ENCODE measurements around the gene OGA. TPM values are rescaled to one million over a fixed set of nuclear protein-coding genes. Genes with fewer than 3 reads are reported as not detected.
A peak's percentile ranks its signal among the peaks of the same experiment; 100 is the strongest.

The OGA gene
- total RNA-seq, 3 donors from 2014 or later (not counting 1 experiment from before 2014, with no cell fraction given), result 427 to 488 (median 481) TPM

DNA sequence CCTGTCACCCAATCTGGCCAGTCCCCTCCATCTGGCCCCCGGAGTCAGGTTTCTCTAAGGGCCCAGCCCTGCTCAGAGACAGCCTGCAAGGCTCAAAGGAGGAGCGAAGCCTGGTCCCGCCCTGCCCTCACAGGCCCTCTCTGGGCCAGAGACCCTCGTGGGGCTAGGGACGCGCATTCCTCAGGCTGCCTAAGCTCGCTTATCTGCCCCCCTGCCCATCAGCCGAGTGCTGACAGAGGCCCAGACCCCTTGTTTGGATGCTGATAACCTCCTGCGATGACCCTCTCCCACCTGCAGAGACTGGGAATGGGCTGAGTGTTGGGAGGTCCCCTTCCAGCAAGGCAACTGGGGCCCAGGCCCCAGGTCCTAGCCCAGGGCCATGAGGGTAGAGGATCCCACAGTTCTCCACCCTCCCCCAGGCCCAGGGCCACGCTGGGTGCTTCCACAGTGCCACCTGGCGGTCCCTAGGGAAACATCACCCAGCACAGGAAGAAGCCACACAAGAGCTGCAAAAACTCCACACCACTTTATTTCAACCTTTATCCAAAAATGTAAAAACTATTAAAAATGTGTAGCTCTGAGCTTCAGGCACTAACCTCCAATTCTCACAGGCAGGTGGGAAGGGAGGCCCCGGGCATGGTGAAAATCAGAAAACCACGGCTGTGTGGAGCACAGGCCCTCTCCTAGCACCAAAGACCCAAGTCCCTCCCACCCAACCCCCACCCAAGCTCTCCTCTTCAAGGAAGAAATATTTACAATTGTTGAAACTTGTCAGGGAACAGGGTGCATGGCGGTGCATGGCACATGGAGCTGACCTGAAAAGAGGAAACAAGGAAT is 37.2 kb downstream of the OGA start:
- H3K4me3 Mint-ChIP-seq, result peak overlapping the region; percentile 68
- TF ChIP-seq, protein P1, sequence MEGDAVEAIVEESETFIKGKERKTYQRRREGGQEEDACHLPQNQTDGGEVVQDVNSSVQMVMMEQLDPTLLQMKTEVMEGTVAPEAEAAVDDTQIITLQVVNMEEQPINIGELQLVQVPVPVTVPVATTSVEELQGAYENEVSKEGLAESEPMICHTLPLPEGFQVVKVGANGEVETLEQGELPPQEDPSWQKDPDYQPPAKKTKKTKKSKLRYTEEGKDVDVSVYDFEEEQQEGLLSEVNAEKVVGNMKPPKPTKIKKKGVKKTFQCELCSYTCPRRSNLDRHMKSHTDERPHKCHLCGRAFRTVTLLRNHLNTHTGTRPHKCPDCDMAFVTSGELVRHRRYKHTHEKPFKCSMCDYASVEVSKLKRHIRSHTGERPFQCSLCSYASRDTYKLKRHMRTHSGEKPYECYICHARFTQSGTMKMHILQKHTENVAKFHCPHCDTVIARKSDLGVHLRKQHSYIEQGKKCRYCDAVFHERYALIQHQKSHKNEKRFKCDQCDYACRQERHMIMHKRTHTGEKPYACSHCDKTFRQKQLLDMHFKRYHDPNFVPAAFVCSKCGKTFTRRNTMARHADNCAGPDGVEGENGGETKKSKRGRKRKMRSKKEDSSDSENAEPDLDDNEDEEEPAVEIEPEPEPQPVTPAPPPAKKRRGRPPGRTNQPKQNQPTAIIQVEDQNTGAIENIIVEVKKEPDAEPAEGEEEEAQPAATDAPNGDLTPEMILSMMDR (IDR thresholded peaks at IDR 0.05), result peak; percentile 86
- no peak overlapping the region for H3K27ac Mint-ChIP-seq
- intact Hi-C loops (cut with micrococcal nuclease), result loop anchor here (2.0 to 5.0 kb wide), 2 partner anchors 178 to 291 kb away; no protein-coding TSS in a partner anchor
- Histone ChIP-seq H3K36me3 (ENCODE audit: control insufficient read depth, insufficient read depth, low read length) (peaks cover 16% of the 10 kb centered on the region), H3K27me3 (ENCODE audit: control insufficient read depth, insufficient read depth, low read length) (peaks cover 23% of the 10 kb centered on the region), H3K4me3 (ENCODE audit: low read length) (no peak overlapping the region), H3K9me3 (ENCODE audit: control insufficient read depth, insufficient read depth, low read length) (no peaks in the 10 kb centered on the region), H3K27ac (ENCODE audit: low read length) (no peak overlapping the region), H3K4me1 (ENCODE audit: control insufficient read depth, insufficient read depth, low read length) (peaks cover 55% of the 10 kb centered on the region)
- peaks cover 52 to 62% of the 10 kb centered on the region in 2 donors for H3K4me1 Mint-ChIP-seq
- peaks cover 23 to 25% of the 10 kb centered on the region in 2 donors for H3K27me3 Mint-ChIP-seq (ENCODE audit: low read depth in 2 of 2)
- no peaks in the 10 kb centered on the region for H3K9me3 Mint-ChIP-seq
- DNase-seq (peak; percentile 62 to 88), ATAC-seq (peak; percentile 59 to 75 (median 66))
- 72% methylated on average over 14 of the region's 14 CpGs for WGBS (ENCODE audit: insufficient coverage)
- H3K36me3 Mint-ChIP-seq, result peaks cover 9% of the 10 kb centered on the region

DNA sequence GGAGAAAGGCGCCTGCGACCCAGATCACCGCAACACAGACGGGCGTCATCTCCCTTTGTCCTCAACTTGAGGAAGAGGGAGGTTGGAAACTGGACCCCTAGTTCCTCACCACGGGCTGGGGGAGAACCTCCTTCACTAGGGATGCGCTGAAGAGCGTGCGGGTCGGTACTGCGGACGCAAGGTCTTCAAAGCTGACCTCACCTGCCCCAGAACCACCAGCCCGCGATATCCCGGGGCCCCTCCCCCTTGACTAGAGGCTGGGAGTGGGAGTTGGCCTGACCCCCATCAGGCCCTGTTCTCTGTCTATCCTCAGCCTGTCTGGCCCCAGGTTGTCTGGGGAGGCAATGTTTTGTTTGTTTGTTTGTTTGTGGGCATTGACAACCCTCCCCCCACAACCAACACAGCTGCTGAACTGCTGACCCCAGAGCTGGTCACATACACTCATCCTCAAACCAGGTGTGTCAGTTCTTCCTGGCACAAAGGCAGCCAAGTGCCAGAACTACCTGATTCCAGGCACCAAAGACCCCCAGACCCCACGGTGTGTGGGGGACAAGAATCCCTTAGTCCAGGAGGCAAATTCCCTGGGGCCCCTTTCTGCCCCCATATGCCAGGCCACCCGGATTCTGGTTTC is 37.9 kb downstream of the OGA start:
- Mint-ChIP-seq H3K4me3 (peak overlapping the region; percentile 87), H3K9me3 (no peaks in the 10 kb centered on the region), H3K27ac (peak overlapping the region in 1 of 2 donors; percentile 31), H3K4me1 (peaks cover 45 to 58% of the 10 kb centered on the region in 2 donors), H3K27me3 (ENCODE audit: low read depth in 2 of 2) (peaks cover 23 to 25% of the 10 kb centered on the region in 2 donors), H3K36me3 (peaks cover 2% of the 10 kb centered on the region)
- Histone ChIP-seq H3K27ac (ENCODE audit: low read length) (no peak overlapping the region), H3K36me3 (ENCODE audit: control insufficient read depth, insufficient read depth, low read length) (peaks cover 8% of the 10 kb centered on the region), H3K4me1 (ENCODE audit: control insufficient read depth, insufficient read depth, low read length) (peaks cover 57% of the 10 kb centered on the region), H3K9me3 (ENCODE audit: control insufficient read depth, insufficient read depth, low read length) (no peaks in the 10 kb centered on the region), H3K4me3 (ENCODE audit: low read length) (peak overlapping the region; percentile 11), H3K27me3 (ENCODE audit: control insufficient read depth, insufficient read depth, low read length) (peaks cover 23% of the 10 kb centered on the region)
- DNase-seq (no peak), ATAC-seq (no peak)
- WGBS (ENCODE audit: insufficient coverage), result 34% methylated on average over 17 of the region's 17 CpGs
- intact Hi-C loops (cut with micrococcal nuclease), result loop anchor here (2.0 to 5.0 kb wide), 2 partner anchors 178 to 292 kb away; no protein-coding TSS in a partner anchor
- TF ChIP-seq, protein P1 (IDR thresholded peaks at IDR 0.05), result peak; percentile 1

DNA sequence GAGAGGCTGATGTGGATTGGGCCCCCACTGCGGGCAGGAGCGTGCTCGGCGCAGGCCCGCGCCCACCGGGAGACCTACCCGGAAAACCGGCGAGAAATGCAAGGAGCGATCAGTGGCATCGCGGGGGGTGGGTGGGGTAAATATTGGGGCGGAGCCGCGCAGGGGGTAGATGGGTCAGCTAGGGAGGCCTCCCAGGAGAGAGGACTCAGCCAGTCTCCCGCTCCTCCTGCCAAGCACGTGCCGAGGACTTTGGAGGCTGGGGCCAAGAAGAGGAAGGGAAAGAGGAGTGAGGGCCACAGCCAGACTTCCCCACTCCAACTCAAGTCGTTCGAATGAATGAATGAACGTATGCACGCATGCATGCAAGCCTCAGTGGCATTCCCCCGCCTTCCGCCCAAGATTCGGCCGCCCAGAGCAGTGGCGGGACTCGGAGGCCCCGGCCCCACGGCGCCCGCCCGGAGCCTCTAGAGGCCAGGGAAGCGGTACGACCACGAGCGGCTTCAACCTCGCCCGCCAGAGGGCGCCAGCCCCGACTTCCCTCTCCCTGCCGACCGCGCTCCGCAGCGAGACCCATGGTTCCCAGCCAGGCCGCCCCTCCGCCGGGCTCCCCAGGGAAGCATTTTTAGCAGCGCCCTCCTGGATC is 38.6 kb downstream of the OGA start:
- H3K27ac Mint-ChIP-seq, result peak overlapping the region in 1 of 2 donors; percentile 31
- WGBS (ENCODE audit: insufficient coverage), result 2% methylated on average over 51 of the region's 51 CpGs
- peak overlapping the region; percentile 87 for H3K4me3 Mint-ChIP-seq
- DNase-seq (peak; percentile 85 to 90), ATAC-seq (peak; percentile 67 to 75 (median 70))
- peaks cover 24 to 28% of the 10 kb centered on the region in 2 donors for H3K27me3 Mint-ChIP-seq (ENCODE audit: low read depth in 2 of 2)
- TF ChIP-seq, protein P1 (IDR thresholded peaks at IDR 0.05), result peak; percentile 85
- Histone ChIP-seq H3K4me1 (ENCODE audit: control insufficient read depth, insufficient read depth, low read length) (peaks cover 63% of the 10 kb centered on the region), H3K36me3 (ENCODE audit: control insufficient read depth, insufficient read depth, low read length) (peaks cover 2% of the 10 kb centered on the region), H3K27me3 (ENCODE audit: control insufficient read depth, insufficient read depth, low read length) (peaks cover 30% of the 10 kb centered on the region), H3K9me3 (ENCODE audit: control insufficient read depth, insufficient read depth, low read length) (no peaks in the 10 kb centered on the region), H3K4me3 (ENCODE audit: low read length) (peak overlapping the region; percentile 43), H3K27ac (ENCODE audit: low read length) (no peak overlapping the region)
- H3K36me3 Mint-ChIP-seq, result no peaks in the 10 kb centered on the region
- intact Hi-C loops (cut with micrococcal nuclease), result loop anchor here (2.0 to 5.0 kb wide), 2 partner anchors 177 to 293 kb away; no protein-coding TSS in a partner anchor
- H3K4me1 Mint-ChIP-seq, result peaks cover 39 to 59% of the 10 kb centered on the region in 2 donors
- no peaks in the 10 kb centered on the region for H3K9me3 Mint-ChIP-seq

All from natural killer cell (primary cell).